Ascending aorta (tissue), 2 donors: Measurements from ENCODE around the gene TXNRD1. TPM values are rescaled to one million over a fixed set of nuclear protein-coding genes. Genes with fewer than 3 reads are reported as not detected.

Source experiments
- DNase-seq, 2 donors: peaks; one replicate each; pipeline ENCODE4 v3.0.0-alpha.2; 2019; ENCODE audit warnings: low spot score in 2 of 2
- H3K27ac ChIP-seq, 2 donors: fragments of 200-600 bp; sonication (generic); one replicate each; pipeline ENCODE4 v1.5.1; 2016 to 2017; ENCODE audit warnings: mild to moderate bottlenecking in 1 of 2
- H3K27me3 ChIP-seq: fragments of 200-600 bp; sonication (generic); one replicate; pipeline ENCODE4 v1.5.1; 2017
- H3K36me3 ChIP-seq, 2 donors: fragments of 200-600 bp; sonication (generic); one replicate each; pipeline ENCODE4 v1.5.1; 2016
- H3K4me1 ChIP-seq, 2 donors: fragments of 200-600 bp; sonication (generic); one replicate each; pipeline ENCODE4 v1.5.1; 2016 to 2017; ENCODE audit warnings: mild to moderate bottlenecking in 1 of 2
- H3K4me3 ChIP-seq, 2 donors: fragments of 200-600 bp; sonication (generic); one replicate each; pipeline ENCODE4 v1.5.1; 2016 to 2017; ENCODE audit warnings: mild to moderate bottlenecking in 1 of 2
- H3K9me3 ChIP-seq, 2 donors: fragments of 200-600 bp; sonication (generic); one replicate each; pipeline ENCODE4 v1.5.1; 2016
- intact Hi-C: fragments of 100-400 bp; cut with DNase I; formaldehyde crosslinking; loops from one replicate; pipeline ENCODE4 v1.15.1; 2023
- total RNA-seq: library from RNA; depleted of rRNA; stranded (reverse); fragments of >200 nt; gene quantifications from one replicate; pipeline ENCODE4 v1.1.0, GENCODE V29; 2016
- TF ChIP-seq, protein P1 (sequence below), 3 experiments: fragments of 200-600 bp in 2 of 3; fragments of 450-650 bp in 1 of 3; sonication (generic) in 2 of 3; IDR thresholded peaks; one replicate each; pipeline ENCODE4 v1.5.1; 2016 to 2019; ENCODE audit warnings: antibody characterized with exemption in 3 of 3, mild to moderate bottlenecking in 1 of 3, moderate library complexity in 1 of 3

Gene TXNRD1
- total RNA-seq, 1 donor from 2014 or later: 67.4 TPM

DNA sequence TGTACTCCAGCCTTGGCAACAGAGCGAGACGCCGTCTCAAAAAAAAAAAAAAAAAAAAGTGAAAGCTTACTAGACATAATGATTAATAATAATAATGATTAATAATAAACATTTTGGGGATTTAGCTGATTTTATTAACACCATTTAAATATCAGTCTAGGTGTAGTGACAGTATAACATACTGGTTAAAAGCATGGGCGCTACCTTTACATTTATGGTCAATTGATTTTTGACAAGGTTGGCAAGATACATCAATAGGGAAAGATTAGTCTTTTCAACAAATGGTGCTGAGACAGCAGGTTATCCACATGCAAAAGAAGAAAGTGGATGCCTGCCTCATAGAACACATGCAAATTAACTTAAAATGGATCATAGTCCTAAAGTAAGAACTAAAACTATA lies 34.3 kb downstream of the TXNRD1 start:
- Histone ChIP-seq H3K27ac (no peak overlapping the region), H3K9me3 (no peaks in the 10 kb centered on the region), H3K4me1 (no peaks in the 10 kb centered on the region), H3K4me3 (no peak overlapping the region), H3K27me3 (no peaks in the 10 kb centered on the region), H3K36me3 (no peaks in the 10 kb centered on the region)
- TF ChIP-seq, protein P1, sequence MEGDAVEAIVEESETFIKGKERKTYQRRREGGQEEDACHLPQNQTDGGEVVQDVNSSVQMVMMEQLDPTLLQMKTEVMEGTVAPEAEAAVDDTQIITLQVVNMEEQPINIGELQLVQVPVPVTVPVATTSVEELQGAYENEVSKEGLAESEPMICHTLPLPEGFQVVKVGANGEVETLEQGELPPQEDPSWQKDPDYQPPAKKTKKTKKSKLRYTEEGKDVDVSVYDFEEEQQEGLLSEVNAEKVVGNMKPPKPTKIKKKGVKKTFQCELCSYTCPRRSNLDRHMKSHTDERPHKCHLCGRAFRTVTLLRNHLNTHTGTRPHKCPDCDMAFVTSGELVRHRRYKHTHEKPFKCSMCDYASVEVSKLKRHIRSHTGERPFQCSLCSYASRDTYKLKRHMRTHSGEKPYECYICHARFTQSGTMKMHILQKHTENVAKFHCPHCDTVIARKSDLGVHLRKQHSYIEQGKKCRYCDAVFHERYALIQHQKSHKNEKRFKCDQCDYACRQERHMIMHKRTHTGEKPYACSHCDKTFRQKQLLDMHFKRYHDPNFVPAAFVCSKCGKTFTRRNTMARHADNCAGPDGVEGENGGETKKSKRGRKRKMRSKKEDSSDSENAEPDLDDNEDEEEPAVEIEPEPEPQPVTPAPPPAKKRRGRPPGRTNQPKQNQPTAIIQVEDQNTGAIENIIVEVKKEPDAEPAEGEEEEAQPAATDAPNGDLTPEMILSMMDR (IDR thresholded peaks at IDR 0.05): no peak
- no peak for DNase-seq
- intact Hi-C loops: no loop called here

DNA sequence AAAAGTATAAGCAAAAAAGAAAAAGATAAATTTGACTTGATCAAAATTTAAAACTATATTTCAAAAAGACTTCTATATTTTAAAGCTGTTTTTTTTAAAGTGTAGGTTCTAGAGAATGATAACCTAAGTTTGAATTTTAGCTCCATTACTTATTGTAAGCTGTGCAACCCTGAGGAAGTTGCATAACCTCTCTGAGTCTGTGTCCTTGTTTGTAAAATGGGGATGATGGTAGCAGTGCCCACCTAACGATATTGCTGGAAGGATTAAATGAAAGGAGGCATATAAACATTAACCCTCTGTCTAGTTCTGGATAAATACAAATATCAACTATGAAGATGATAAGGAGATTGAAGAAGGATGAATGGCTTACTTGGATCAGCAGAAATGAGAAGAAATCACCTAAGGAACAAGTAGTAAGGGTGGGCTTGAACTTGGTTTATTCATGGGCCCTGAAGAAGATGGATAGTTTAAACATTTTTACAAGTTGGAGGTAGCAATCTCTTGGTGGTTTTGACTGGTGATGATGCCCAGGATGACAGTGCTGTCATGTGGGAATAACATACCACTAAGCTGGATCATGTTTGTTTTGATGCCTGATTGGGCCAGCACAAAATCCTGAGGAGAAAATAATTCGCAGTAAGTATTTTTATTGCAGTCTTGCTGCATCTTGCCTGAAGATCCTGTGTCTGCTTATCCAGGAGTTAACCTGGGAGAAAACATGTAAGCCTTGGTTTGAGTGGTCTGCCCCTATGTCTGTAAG lies 35.0 kb downstream of the TXNRD1 start:
- intact Hi-C loops: no loop called here
- DNase-seq: no peak
- H3K27ac ChIP-seq: no peak overlapping the region

DNA sequence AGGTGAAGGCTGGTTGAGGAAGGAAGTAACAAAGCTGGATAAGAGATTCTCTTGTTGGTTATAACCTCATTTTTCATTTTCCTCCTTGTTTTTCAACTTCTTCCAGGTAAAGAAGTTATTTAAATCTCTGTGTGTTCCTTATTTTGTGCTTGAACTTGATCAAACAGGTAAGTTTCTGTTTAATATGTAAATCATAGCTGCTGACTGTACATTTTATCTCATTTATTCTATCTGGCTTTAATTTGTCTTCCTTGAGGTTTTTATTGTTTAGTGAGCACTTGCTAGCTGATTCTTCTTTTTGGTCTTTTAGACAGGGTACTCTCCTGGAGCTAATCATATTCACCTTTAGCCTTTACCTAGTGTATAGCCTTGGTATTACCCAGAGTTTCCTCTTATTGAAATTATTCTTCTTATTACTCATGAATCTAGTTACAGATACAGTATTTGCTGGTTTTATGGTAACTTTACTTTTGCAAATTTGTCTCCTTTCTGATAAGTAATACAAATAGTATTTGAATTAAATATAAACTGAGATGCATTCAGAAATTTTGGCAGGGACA lies 42.4 kb downstream of the TXNRD1 start:
- TF ChIP-seq, protein P1 (IDR thresholded peaks at IDR 0.05): no peak
- H3K4me1 ChIP-seq: peaks cover 0 to 7% of the 10 kb centered on the region in 2 donors
- no peaks in the 10 kb centered on the region for H3K27me3 ChIP-seq
- H3K4me3 ChIP-seq: no peak overlapping the region
- peak overlapping the region in 1 of 2 donors; percentile 39 for H3K27ac ChIP-seq
- H3K36me3 ChIP-seq: no peaks in the 10 kb centered on the region
- no peak for DNase-seq
- H3K9me3 ChIP-seq: no peaks in the 10 kb centered on the region
- intact Hi-C loops: no loop called here

More for the DNA sequence above, 35.0 kb downstream of the TXNRD1 start:
- no peaks in the 10 kb centered on the region for H3K36me3 ChIP-seq
- no peaks in the 10 kb centered on the region for H3K27me3 ChIP-seq
- no peaks in the 10 kb centered on the region for H3K4me1 ChIP-seq
- no peaks in the 10 kb centered on the region for H3K9me3 ChIP-seq
- no peak overlapping the region for H3K4me3 ChIP-seq
- TF ChIP-seq, protein P1 (IDR thresholded peaks at IDR 0.05): no peak

DNA sequence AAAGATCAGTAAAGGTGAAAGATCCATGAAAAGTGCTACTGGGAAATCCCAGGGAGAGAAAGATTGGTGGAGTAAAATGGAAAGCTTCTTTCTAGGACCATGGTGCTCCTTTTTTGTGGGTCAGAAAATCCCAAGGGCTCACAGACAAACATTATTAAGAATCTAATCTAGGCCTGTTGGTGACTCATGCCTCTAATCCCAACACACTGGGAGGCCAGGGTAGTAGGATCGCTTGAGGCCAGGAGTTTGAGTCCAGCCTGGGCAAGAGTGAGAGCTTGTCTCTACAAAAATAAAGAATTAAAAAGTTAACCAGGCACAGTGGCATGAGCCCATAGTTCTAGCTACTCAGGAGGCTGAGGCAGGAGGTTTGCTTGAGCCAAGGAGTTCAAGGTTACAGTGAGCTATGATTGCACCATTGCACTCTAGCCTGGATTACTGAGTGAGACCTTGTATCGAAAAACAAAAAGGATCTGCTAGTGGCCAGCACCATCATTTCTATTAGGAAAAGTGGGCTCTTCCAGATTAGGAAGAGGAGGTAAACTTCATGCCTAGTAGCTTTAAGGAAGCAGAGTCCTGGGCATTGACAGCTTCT lies 43.0 kb downstream of the TXNRD1 start:
- TF ChIP-seq, protein P1 (IDR thresholded peaks at IDR 0.05): no peak
- H3K36me3 ChIP-seq: no peaks in the 10 kb centered on the region
- H3K9me3 ChIP-seq: no peaks in the 10 kb centered on the region
- H3K4me1 ChIP-seq: peaks cover 0 to 7% of the 10 kb centered on the region in 2 donors
- H3K27ac ChIP-seq: peak overlapping the region in 1 of 2 donors; percentile 39
- intact Hi-C loops: no loop called here
- no peak overlapping the region for H3K4me3 ChIP-seq
- H3K27me3 ChIP-seq: no peaks in the 10 kb centered on the region
- DNase-seq: no peak

DNA sequence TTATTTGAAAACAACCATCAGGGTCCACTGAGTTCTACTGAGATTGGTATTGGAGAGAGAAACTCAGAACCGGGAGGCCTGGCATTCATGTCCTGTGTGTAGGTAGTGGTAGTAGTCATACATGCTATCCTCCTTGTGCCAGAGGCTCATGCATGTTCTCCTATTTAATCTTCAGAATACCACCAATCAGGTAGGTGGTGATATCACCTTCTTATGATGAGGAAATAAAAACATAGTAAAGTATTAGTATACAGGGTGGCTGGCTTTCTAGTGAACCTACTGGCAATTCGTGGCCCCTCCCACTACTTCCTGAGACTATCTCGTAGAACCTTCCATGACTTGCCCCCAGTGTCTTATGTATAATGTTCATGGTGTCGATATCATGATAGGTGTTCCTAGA lies 47.4 kb downstream of the TXNRD1 start:
- intact Hi-C loops: no loop called here
- TF ChIP-seq, protein P1 (IDR thresholded peaks at IDR 0.05): no peak

More for the DNA sequence above, 47.4 kb downstream of the TXNRD1 start:
- Histone ChIP-seq H3K4me1 (peaks cover 0 to 7% of the 10 kb centered on the region in 2 donors), H3K36me3 (no peaks in the 10 kb centered on the region), H3K27me3 (no peaks in the 10 kb centered on the region), H3K27ac (no peak overlapping the region), H3K4me3 (no peak overlapping the region), H3K9me3 (no peaks in the 10 kb centered on the region)
- DNase-seq: no peak
